HCT116 (cell line): ENCODE results near the gene TMEM82.

Source experiments
- EGR1 ChIP-seq: IDR thresholded peaks from 2 replicates; pipeline ENCODE4 v1.6.1; 2012; ENCODE audit warnings: low read depth
- EZH2 ChIP-seq: fragments of 200-600 bp; sonication (generic); IDR thresholded peaks from 2 replicates; pipeline ENCODE4 v1.6.1; 2017; ENCODE audit warnings: antibody characterized with exemption, mixed run types
- EZH2phosphoT487 ChIP-seq: fragments of 200-600 bp; IDR thresholded peaks from 2 replicates; pipeline ENCODE4 v1.6.1; 2018; ENCODE audit warnings: antibody characterized with exemption, borderline replicate concordance
- JUND ChIP-seq: IDR thresholded peaks from 2 replicates; pipeline ENCODE4 v1.6.1; 2012
- POLR2A ChIP-seq: IDR thresholded peaks from 2 replicates; pipeline ENCODE4 v1.7.0; 2011; ENCODE audit warnings: borderline replicate concordance; ENCODE audit not compliant: insufficient read depth, insufficient read length; ENCODE audit errors: extremely low read depth
- POLR2AphosphoS5 ChIP-seq: IDR thresholded peaks from 2 replicates; pipeline ENCODE4 v1.6.1; 2011; ENCODE audit warnings: mild to moderate bottlenecking, low read depth, low read length, moderate library complexity
- RAD21 ChIP-seq: IDR thresholded peaks from 2 replicates; pipeline ENCODE4 v1.6.1; 2012; ENCODE audit warnings: low read depth, mild to moderate bottlenecking
- SIN3A ChIP-seq: IDR thresholded peaks from 2 replicates; pipeline ENCODE4 v1.6.1; 2012; ENCODE audit warnings: low read depth
- SP1 ChIP-seq: IDR thresholded peaks from 2 replicates; pipeline ENCODE4 v1.6.1; 2012; ENCODE audit warnings: low read depth
- TCF7L2 ChIP-seq: IDR thresholded peaks from 2 replicates; pipeline ENCODE4 v1.7.0; 2011; ENCODE audit warnings: borderline replicate concordance, inconsistent platforms; ENCODE audit not compliant: insufficient read depth, insufficient read length; ENCODE audit errors: extremely low read depth
- TF ChIP-seq, protein P1 (sequence below), 3 experiments: fragments of 200-600 bp in 1 of 3; sonication (generic) in 1 of 3; IDR thresholded peaks in 2 of 3; conservative IDR thresholded peaks in 1 of 3; 2 replicates each; pipeline ENCODE4 v1.5.1; 2012 to 2017; ENCODE audit warnings: low read depth in 2 of 3, low read length in 2 of 3, antibody characterized with exemption in 1 of 3, borderline replicate concordance in 1 of 3, control low read depth in 1 of 3, mild to moderate bottlenecking in 1 of 3, mixed read lengths in 1 of 3, mixed run types in 1 of 3, moderate library complexity in 1 of 3; ENCODE audit not compliant: insufficient read depth in 1 of 3
- TF ChIP-seq, protein P2 (sequence below): IDR thresholded peaks from 2 replicates; pipeline ENCODE4 v1.6.1; 2012; ENCODE audit warnings: low read depth
- TF ChIP-seq, protein P3 (sequence below): IDR thresholded peaks from 2 replicates; pipeline ENCODE4 v1.6.1; 2012

DNA sequence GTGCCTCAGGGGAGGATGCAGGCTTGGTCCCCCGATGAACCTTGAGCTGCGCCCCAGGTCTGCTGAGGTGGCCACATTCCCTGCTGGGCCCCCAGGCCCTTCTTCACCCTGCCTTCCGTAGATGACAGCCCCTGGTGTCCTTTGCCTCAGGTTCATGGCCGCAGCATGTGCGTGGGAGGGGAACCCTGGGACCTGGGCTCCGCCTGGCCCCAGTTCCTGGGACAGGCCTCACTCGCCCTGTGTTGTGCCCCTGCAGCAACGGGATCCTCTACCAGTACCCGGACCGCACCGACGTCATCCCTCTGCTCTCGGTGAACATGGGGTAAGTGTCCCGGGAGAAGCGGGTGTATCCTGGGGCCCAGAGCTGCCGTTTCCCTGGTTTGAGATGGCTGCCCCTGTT lies 11.4 kb upstream of the TMEM82 start:
- no peak for TF ChIP-seq EGR1
- no peak for TF ChIP-seq POLR2AphosphoS5
- TF ChIP-seq, protein P1, sequence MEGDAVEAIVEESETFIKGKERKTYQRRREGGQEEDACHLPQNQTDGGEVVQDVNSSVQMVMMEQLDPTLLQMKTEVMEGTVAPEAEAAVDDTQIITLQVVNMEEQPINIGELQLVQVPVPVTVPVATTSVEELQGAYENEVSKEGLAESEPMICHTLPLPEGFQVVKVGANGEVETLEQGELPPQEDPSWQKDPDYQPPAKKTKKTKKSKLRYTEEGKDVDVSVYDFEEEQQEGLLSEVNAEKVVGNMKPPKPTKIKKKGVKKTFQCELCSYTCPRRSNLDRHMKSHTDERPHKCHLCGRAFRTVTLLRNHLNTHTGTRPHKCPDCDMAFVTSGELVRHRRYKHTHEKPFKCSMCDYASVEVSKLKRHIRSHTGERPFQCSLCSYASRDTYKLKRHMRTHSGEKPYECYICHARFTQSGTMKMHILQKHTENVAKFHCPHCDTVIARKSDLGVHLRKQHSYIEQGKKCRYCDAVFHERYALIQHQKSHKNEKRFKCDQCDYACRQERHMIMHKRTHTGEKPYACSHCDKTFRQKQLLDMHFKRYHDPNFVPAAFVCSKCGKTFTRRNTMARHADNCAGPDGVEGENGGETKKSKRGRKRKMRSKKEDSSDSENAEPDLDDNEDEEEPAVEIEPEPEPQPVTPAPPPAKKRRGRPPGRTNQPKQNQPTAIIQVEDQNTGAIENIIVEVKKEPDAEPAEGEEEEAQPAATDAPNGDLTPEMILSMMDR (IDR thresholded peaks at IDR 0.05 in 2 of 3, conservative IDR thresholded peaks at IDR 0.05 in 1 of 3; ENCODE audit: borderline replicate concordance in 1 of 3, insufficient read depth in 1 of 3, low read depth in 2 of 3, low read length in 2 of 3), result no peak
- TF ChIP-seq SP1, result no peak
- TF ChIP-seq, protein P2, sequence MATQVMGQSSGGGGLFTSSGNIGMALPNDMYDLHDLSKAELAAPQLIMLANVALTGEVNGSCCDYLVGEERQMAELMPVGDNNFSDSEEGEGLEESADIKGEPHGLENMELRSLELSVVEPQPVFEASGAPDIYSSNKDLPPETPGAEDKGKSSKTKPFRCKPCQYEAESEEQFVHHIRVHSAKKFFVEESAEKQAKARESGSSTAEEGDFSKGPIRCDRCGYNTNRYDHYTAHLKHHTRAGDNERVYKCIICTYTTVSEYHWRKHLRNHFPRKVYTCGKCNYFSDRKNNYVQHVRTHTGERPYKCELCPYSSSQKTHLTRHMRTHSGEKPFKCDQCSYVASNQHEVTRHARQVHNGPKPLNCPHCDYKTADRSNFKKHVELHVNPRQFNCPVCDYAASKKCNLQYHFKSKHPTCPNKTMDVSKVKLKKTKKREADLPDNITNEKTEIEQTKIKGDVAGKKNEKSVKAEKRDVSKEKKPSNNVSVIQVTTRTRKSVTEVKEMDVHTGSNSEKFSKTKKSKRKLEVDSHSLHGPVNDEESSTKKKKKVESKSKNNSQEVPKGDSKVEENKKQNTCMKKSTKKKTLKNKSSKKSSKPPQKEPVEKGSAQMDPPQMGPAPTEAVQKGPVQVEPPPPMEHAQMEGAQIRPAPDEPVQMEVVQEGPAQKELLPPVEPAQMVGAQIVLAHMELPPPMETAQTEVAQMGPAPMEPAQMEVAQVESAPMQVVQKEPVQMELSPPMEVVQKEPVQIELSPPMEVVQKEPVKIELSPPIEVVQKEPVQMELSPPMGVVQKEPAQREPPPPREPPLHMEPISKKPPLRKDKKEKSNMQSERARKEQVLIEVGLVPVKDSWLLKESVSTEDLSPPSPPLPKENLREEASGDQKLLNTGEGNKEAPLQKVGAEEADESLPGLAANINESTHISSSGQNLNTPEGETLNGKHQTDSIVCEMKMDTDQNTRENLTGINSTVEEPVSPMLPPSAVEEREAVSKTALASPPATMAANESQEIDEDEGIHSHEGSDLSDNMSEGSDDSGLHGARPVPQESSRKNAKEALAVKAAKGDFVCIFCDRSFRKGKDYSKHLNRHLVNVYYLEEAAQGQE, result no peak
- no peak for TF ChIP-seq RAD21
- no peak for TF ChIP-seq EZH2
- no peak for TF ChIP-seq POLR2A
- no peak for TF ChIP-seq TCF7L2
- TF ChIP-seq, protein P3, sequence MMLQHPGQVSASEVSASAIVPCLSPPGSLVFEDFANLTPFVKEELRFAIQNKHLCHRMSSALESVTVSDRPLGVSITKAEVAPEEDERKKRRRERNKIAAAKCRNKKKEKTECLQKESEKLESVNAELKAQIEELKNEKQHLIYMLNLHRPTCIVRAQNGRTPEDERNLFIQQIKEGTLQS, result no peak
- TF ChIP-seq SIN3A, result no peak
- no peak for TF ChIP-seq JUND
- no peak for TF ChIP-seq EZH2phosphoT487
